GM21515 (cell line): ENCODE data around the gene SRP14.

ENCODE experiments used
- ATAC-seq: cut with Tn5 transposase; IDR thresholded peaks from one replicate; pipeline ENCODE4 v1.9.1; 2021; ENCODE audit not compliant: unreplicated experiment

Gene SRP14

DNA sequence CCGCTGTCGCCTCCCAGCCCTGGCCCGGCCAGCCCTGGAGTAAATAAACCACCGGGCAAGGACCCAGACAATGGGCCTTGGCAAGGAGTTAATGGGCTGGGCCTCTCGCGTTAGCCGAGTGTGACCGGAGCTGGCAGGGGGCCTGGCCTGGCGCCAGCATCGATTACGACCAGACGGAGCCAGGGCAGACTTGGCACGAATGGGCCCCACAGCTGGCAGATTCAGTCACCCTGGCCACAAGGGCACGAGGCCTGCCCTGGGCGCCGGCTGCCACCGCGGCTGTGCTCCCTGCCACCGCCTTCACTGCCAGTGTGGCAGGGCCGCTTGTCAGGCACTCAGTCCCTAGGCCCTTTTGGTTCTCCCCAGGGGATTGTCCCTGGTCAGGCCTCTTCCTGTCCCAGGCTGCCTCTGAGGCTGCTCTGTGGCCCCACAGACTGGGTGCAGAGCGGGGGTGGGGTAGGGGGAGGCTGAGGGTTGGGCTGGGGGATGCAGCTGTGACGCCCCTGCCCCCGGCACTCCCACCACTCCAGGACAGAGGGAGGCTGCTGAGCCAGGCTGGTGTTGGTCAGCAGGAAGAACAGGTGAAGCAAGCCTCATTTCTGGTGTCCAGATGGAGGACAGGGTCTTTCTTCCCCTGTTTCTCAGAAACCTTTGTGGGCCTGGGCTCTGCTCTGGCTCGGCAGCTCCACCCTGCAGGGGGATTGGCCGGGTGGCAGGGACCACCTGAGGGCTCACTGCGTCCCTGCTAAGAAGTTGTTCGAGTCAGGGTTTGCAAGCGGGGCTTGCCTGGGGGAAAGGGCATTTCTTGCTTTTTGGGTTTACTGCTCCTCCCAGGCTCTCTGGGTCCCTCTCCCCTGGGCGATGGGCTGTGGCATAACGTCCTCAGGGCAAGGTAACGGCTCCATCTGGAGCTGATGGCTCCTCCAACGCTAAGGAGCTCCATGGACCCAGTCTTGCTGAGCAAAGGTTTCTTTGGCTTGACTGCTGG, 30.5 kb upstream of the SRP14 start:
- no peak for ATAC-seq

DNA sequence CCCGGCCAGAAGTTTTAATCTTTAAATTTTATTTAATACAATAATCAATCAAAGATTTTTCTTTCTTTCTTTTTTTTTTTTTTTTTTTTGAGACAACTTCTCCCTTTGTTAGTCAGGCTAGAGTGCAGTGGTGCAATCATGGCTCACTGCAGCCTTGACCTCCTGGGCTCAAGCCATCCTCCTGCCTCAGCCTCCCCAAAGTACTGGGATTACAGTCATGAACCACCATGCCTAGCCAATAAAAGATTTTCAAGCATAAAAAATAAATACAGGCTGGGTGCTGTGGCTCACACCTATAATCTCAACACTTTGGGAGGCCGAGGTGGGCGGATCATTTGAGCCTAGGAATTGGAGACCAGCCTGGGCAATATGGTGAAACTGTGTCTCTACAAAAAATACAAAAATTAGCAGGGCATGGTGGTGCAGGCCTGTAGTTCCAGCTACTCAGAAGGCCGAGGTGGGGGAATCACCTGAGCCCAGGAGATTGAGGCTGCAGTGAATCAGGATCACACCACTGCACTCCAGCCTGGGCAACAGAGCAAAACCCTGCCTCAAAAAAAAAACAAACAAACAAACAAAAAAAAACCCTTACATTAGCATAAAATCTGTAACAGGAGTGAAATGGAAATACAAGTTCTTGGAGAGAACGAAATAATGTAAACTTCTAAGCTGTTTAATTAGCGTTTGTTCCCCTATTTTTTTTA, 29.1 kb upstream of the SRP14 start:
- no peak for ATAC-seq

- no peak for ATAC-seq
These were observed 27.6 kb upstream of the SRP14 start for GRCh38 chr15:40066589-40066988.

DNA sequence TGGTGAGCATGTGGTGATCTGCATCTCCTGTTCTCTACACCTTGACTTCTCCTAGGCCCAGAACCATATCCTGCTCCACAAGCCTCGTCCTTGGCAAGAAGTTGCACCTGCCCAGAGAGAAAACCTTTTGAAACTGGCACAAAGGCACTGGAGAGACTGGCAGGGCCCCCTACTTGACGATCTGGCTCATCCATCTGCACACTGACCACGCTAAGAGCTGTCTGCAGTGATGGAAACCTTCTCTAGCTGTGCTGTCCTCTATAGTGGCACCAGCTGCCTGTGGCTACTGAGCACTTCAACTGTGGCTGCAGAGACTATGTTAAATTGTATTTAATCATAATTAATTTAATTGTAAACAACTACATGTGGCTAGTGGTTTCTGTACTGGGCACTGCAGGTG, 26.2 kb upstream of the SRP14 start:
- ATAC-seq, result no peak

GRCh38 chr15:40064231-40064894, 25.4 kb upstream of the SRP14 start:
- ATAC-seq, result peak; percentile 58

DNA sequence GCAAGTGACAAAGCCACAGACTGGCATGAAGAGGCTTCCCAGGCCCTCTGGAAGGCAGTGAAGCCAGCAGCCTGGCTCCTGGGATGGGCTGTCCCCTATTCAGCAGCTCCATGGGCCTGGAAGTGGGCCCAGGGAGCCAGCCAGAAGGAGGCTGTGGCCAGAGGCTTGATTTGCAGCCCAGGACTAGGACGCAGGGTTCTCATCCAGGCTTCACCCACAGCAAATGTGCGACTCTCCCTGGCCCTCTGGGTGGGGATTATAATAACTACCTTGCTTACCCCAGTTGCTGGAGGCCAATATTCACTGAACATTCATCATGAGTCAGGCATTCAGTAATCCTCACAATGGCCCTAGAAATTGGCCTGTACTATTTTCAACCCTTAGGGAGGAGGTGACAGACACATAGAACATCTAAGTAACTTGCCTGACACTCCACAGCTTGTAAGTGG, 24.6 kb upstream of the SRP14 start:
- no peak for ATAC-seq

GRCh38 chr15:40062816-40063562, 24.0 kb upstream of the SRP14 start:
- ATAC-seq, result no peak

- ATAC-seq, result peak; percentile 47
These were observed 22.4 kb upstream of the SRP14 start for GRCh38 chr15:40061212-40061901.

GRCh38 chr15:40060236-40060961, 21.4 kb upstream of the SRP14 start:
- ATAC-seq, result no peak

- no peak for ATAC-seq
These were observed 20.8 kb upstream of the SRP14 start for GRCh38 chr15:40059821-40060220.

- no peak for ATAC-seq
These were observed 19.6 kb upstream of the SRP14 start for GRCh38 chr15:40058476-40059140.

DNA sequence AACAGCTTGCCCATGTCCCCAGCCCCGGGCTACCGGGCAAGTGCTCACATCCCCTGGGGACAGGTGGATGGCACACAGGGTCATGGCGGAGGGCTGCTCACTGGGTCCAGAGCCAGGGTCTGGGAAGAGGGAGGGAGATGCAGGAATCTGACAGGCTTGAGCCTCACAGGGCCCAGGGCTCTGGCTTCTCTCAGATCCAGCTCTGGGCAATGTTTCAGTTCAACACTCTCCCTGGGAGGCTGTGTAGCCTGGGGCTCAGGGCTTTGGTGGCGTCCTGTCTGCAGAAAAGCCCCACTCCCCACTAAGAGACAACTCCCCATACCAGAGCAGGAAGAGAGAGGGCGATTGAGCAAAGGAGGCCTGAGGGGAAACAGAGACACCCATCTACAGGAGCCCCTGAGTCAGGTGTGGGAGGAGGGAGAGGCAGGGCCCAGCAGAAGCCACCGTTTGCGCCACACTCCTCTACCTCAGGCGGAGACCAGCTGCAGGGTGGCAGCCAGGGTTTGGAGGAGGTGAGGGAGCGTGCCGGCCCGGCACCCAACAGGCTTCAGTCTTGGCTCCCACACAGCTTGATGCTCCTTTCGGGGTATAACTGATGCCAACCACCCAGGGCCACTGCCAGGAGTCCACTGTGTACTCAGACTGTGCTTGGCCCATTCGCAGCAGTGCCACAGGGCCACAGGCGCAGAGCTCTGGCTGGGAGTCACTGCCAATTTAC, 16.8 kb upstream of the SRP14 start:
- ATAC-seq, result no peak

- peak; percentile 73 for ATAC-seq
These were observed 16.0 kb upstream of the SRP14 start for GRCh38 chr15:40054855-40055575.

DNA sequence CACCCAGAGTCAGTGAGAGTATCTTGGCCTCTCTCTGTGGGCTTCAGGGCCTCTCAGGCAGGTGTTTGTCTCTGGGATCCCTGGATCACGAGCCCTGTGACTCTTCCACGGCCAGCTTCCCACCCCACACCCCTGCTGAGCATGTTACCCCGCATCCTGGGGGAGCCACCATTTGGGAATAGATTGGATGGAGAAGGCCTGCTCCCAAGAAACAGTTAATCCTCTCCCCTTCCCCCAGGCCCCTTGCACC, 15.5 kb upstream of the SRP14 start:
- ATAC-seq, result peak; percentile 34

DNA sequence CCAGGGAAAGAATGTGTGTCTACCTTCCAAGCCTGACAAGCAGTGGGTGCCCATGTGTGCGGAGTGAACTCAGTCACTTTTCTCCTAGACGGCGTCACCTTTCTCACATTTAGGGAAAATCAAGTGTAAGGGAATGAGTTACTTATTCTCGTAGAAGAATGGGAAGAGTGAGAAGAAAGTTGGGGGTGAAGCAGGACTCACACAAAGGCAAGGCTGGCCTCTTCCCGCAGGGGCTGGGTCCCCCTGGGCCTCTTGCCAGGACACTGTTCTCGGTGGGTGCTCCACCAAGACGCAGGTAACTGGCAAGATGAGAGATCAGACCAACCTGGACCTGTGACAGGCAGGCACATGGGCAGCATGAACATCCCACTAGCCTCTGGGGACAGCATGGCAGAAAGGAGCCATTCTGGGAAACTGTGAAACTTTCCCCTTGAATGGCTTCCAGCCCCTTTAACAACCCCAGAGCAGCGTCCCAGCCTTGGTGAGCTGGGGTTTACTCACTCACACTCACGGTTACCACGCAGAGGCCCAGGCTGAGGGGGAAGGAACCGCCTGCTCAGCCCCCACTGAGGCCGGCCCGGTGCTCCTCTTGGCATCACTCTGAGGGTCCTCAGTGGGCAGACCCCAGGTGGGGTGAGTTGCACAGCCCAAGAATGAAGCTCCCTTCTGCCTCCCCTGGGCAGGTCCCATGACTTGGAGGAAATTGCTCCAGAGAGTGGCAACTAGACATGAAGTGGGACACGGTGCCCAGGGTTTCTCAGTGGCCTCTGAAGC, 15.0 kb upstream of the SRP14 start:
- peak; percentile 27 for ATAC-seq

DNA sequence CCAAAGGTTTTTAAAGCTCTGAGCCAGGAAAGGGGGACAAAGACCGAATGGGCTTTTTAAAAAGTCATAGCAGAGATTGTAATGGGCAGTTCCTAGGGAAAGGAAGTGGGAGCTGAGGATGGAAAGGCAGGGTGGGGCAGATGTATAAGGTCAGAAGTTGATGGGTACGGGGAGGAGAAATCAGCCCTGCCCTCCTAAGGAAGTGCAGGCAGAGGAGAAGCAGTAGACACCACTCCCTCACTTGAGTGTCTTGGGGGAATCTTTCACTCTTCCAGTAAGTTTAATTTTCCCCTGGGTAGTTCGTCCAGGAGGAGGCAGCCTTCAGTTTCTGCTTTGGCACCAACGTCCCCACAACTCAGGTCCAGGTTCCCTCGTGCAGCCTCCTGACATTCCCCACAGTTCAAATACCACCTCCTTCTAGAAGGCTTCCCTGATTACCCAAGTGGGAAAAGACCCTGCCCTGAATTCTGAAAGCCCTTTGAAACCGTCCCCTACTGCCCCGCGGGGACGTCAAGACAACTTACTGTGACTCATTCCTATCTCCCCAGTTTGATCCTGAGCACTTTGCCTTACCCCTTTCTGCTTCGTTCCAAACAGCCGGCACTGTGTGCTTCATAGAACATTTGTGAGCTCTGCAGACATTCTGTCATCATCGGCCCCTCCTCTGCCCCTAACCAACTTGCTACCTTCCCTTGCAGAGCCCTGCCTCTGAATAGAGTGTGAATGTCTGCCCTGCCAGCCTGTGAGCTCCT, 14.3 kb upstream of the SRP14 start:
- ATAC-seq, result no peak

DNA sequence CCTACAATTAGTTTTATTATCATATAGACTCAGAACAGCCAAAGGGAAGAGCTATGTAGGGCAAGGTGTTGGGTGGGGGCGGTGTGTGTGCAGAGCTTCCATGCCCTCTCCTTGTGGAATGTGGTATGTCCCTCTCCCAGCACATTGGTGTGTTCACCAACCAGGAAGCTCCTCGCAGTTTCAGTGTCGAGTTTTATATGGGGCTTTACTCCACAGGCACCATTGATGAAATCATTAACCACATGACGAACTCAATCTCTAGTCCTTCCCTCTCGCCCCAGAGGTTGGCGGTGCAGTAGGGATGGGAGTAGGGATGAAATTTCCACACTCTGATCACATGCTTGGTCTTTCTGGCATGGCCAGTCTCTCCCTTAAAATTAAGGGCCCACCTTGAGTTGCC, 13.6 kb upstream of the SRP14 start:
- no peak for ATAC-seq
